Tibial artery (tissue), 4 donors: ENCODE data around the gene SUCLG2.

Experiments used
- DNase-seq, 2 donors: peaks; one replicate each; pipeline ENCODE4 v3.0.0-alpha.2; 2019
- H3K27ac ChIP-seq, 2 donors: fragments of 200-600 bp; sonication (generic) in 1 of 2; 1 replicate in 1 of 2; 2 replicates in 1 of 2; pipeline ENCODE4 v1.5.1; 2018 to 2019; ENCODE audit warnings: mild to moderate bottlenecking in 1 of 2
- H3K27me3 ChIP-seq, 2 donors: fragments of 200-600 bp; sonication (generic) in 1 of 2; one replicate each; pipeline versions ENCODE4 v1.5.1 to v1.6.0; 2016 to 2019
- H3K36me3 ChIP-seq, 3 donors: fragments of 200-600 bp; sonication (generic) in 2 of 3; one replicate each; pipeline ENCODE4 v1.5.1; 2016 to 2019; ENCODE audit warnings: mild to moderate bottlenecking in 2 of 3
- H3K4me1 ChIP-seq, 4 donors: fragments of 200-600 bp; sonication (generic) in 2 of 4; 1 replicate in 3 of 4; 2 replicates in 1 of 4; pipeline ENCODE4 v1.5.1; 2016 to 2019
- H3K4me3 ChIP-seq, 2 donors: fragments of 200-600 bp; sonication (generic) in 1 of 2; 1 replicate in 1 of 2; 2 replicates in 1 of 2; pipeline ENCODE4 v1.5.1; 2018 to 2019; ENCODE audit warnings: mild to moderate bottlenecking in 2 of 2
- H3K9me3 ChIP-seq, 3 donors: fragments of 200-600 bp; sonication (generic) in 1 of 3; one replicate each; pipeline ENCODE4 v1.5.1; 2016 to 2019
- CTCF ChIP-seq, 2 experiments: fragments of 200-600 bp in 1 of 2; fragments of 450-650 bp in 1 of 2; IDR thresholded peaks; one replicate each; pipeline ENCODE4 v1.5.1; 2017 to 2019; ENCODE audit warnings: antibody characterized with exemption in 2 of 2, mild to moderate bottlenecking in 1 of 2, moderate library complexity in 1 of 2
- intact Hi-C: fragments of 100-400 bp; cut with DNase I; formaldehyde crosslinking; loops from one replicate; pipeline ENCODE4 v1.15.0; 2023; ENCODE audit warnings: low total_unique reads

SUCLG2 gene

GRCh38 chr3:67691207-67691606 is 36.8 kb upstream of the SUCLG2 start:
- no peaks in the 10 kb centered on the region for H3K27me3 ChIP-seq
- intact Hi-C loops: loop anchor here (10.0 kb wide), 1 partner anchor 334 kb away; no protein-coding TSS in a partner anchor

GRCh38 chr3:67689806-67690205 is 35.4 kb upstream of the SUCLG2 start:
- no peaks in the 10 kb centered on the region for H3K27me3 ChIP-seq
- intact Hi-C loops: loop anchor here (10.0 kb wide), 1 partner anchor 335 kb away; no protein-coding TSS in a partner anchor
- no peaks in the 10 kb centered on the region for H3K4me1 ChIP-seq
- H3K9me3 ChIP-seq: no peaks in the 10 kb centered on the region
- no peak for TF ChIP-seq CTCF (IDR thresholded peaks at IDR 0.05)
- H3K4me3 ChIP-seq: no peak overlapping the region
- H3K27ac ChIP-seq: no peak overlapping the region
- no peak for DNase-seq
- peaks cover 0 to 4% (median 0%) of the 10 kb centered on the region in 3 donors for H3K36me3 ChIP-seq

More at GRCh38 chr3:67691207-67691606, 36.8 kb upstream of the SUCLG2 start:
- DNase-seq: no peak
- Histone ChIP-seq H3K36me3 (peaks cover 0 to 4% (median 0%) of the 10 kb centered on the region in 3 donors), H3K9me3 (no peaks in the 10 kb centered on the region), H3K4me1 (no peaks in the 10 kb centered on the region), H3K4me3 (no peak overlapping the region), H3K27ac (no peak overlapping the region)
- TF ChIP-seq CTCF (IDR thresholded peaks at IDR 0.05): no peak

- Histone ChIP-seq H3K36me3 (no peaks in the 10 kb centered on the region), H3K27ac (no peak overlapping the region), H3K27me3 (no peaks in the 10 kb centered on the region), H3K4me3 (no peak overlapping the region), H3K4me1 (no peaks in the 10 kb centered on the region), H3K9me3 (no peaks in the 10 kb centered on the region)
- no peak for DNase-seq
- intact Hi-C loops: no loop called here
- TF ChIP-seq CTCF (IDR thresholded peaks at IDR 0.05): no peak
These were observed 33.8 kb upstream of the SUCLG2 start for GRCh38 chr3:67688231-67688630.

- H3K9me3 ChIP-seq: no peaks in the 10 kb centered on the region
- no peaks in the 10 kb centered on the region for H3K27me3 ChIP-seq
- H3K36me3 ChIP-seq: no peaks in the 10 kb centered on the region
- no peak for DNase-seq
- no peak for TF ChIP-seq CTCF (IDR thresholded peaks at IDR 0.05)
- intact Hi-C loops: no loop called here
- no peak overlapping the region for H3K27ac ChIP-seq
- H3K4me3 ChIP-seq: no peak overlapping the region
- H3K4me1 ChIP-seq: no peaks in the 10 kb centered on the region
These were observed 31.7 kb upstream of the SUCLG2 start for GRCh38 chr3:67686069-67686468.

- Histone ChIP-seq H3K4me1 (no peaks in the 10 kb centered on the region), H3K27ac (no peak overlapping the region), H3K36me3 (no peaks in the 10 kb centered on the region), H3K9me3 (no peaks in the 10 kb centered on the region), H3K4me3 (no peak overlapping the region), H3K27me3 (no peaks in the 10 kb centered on the region)
- DNase-seq: no peak
- intact Hi-C loops: no loop called here
- TF ChIP-seq CTCF (IDR thresholded peaks at IDR 0.05): no peak
These were observed 31.1 kb upstream of the SUCLG2 start for GRCh38 chr3:67685499-67685898.

- no peaks in the 10 kb centered on the region for H3K4me1 ChIP-seq
- H3K9me3 ChIP-seq: no peaks in the 10 kb centered on the region
- DNase-seq: no peak
- H3K27ac ChIP-seq: no peak overlapping the region
- no peaks in the 10 kb centered on the region for H3K36me3 ChIP-seq
- intact Hi-C loops: no loop called here
- H3K4me3 ChIP-seq: no peak overlapping the region
- no peak for TF ChIP-seq CTCF (IDR thresholded peaks at IDR 0.05)
- no peaks in the 10 kb centered on the region for H3K27me3 ChIP-seq
These were observed 29.8 kb upstream of the SUCLG2 start for GRCh38 chr3:67684211-67684610.
